HL-60 (cell line): ENCODE measurements around the gene SLC39A6.

Experiments
- DNase-seq, 2 experiments: peaks; one replicate each; pipeline ENCODE4 v3.0.0-alpha.2; 2010 to 2020; ENCODE audit warnings: low read depth in 1 of 2, low spot score in 1 of 2
- H3K27ac ChIP-seq: fragments of 250-450 bp; sonication (Bioruptor Pico); replicated peaks from 2 replicates; pipeline ENCODE4 v1.5.1; 2020; ENCODE audit warnings: mild to moderate bottlenecking, moderate library complexity
- H3K27me3 ChIP-seq: fragments of 250-450 bp; sonication (Bioruptor Pico); 2 replicates; pipeline ENCODE4 v1.5.1; 2021; ENCODE audit warnings: mild to moderate bottlenecking, moderate library complexity; ENCODE audit not compliant: insufficient read depth, poor library complexity, severe bottlenecking
- H3K4me3 ChIP-seq: replicated peaks from 2 replicates; pipeline ENCODE4 v1.5.1; 2011; ENCODE audit warnings: mild to moderate bottlenecking, control low read depth, low read length; ENCODE audit not compliant: insufficient read depth
- CTCF ChIP-seq: IDR thresholded peaks from one replicate; pipeline ENCODE4 v1.5.1; 2011; ENCODE audit warnings: low read length, control low read depth, inconsistent platforms; ENCODE audit not compliant: insufficient read depth
- GABPA ChIP-seq: IDR thresholded peaks from 2 replicates; pipeline ENCODE4 v1.6.1; 2012; ENCODE audit warnings: low read depth
- POLR2AphosphoS5 ChIP-seq: IDR thresholded peaks from 2 replicates; pipeline ENCODE4 v1.6.1; 2012; ENCODE audit warnings: low read depth
- SPI1 ChIP-seq: IDR thresholded peaks from 2 replicates; pipeline ENCODE4 v1.6.1; 2012; ENCODE audit warnings: low read depth, mild to moderate bottlenecking, borderline replicate concordance
- long read RNA-seq: library from polyadenylated mRNA; unstranded; transcript quantifications from one replicate; pipeline ENCODE4 v2.0.0, GENCODE V29; 2020
- TF ChIP-seq, protein P1 (sequence below): IDR thresholded peaks from 2 replicates; pipeline ENCODE4 v1.6.1; 2012; ENCODE audit warnings: low read depth; ENCODE audit not compliant: insufficient replicate concordance

The SLC39A6 gene, protein sequence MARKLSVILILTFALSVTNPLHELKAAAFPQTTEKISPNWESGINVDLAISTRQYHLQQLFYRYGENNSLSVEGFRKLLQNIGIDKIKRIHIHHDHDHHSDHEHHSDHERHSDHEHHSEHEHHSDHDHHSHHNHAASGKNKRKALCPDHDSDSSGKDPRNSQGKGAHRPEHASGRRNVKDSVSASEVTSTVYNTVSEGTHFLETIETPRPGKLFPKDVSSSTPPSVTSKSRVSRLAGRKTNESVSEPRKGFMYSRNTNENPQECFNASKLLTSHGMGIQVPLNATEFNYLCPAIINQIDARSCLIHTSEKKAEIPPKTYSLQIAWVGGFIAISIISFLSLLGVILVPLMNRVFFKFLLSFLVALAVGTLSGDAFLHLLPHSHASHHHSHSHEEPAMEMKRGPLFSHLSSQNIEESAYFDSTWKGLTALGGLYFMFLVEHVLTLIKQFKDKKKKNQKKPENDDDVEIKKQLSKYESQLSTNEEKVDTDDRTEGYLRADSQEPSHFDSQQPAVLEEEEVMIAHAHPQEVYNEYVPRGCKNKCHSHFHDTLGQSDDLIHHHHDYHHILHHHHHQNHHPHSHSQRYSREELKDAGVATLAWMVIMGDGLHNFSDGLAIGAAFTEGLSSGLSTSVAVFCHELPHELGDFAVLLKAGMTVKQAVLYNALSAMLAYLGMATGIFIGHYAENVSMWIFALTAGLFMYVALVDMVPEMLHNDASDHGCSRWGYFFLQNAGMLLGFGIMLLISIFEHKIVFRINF
- long read RNA-seq, transcript SLC39A6-204 (10 exons, 3,003 nt), result minor isoform, 34 of 347 reads
- long read RNA-seq, transcript SLC39A6-201 (10 exons, 3,543 nt), result major isoform, 197 of 347 reads
- long read RNA-seq, partial matches to known transcripts, result 64 of 347 reads
- long read RNA-seq, other reads (novel, unspliced or antisense), result 51 of 347 reads

- DNase-seq, result peak; percentile 97 to 98
- Histone ChIP-seq H3K27me3 (no peaks in the 10 kb centered on the region), H3K27ac (peak within 1 kb of the TSS; percentile 97), H3K4me3 (peak within 1 kb of the TSS; percentile 100)
- TF ChIP-seq POLR2AphosphoS5 (peak; percentile 93), CTCF (no peak), SPI1 (peak; percentile 94), GABPA (peak; percentile 87)
- TF ChIP-seq, protein P1, sequence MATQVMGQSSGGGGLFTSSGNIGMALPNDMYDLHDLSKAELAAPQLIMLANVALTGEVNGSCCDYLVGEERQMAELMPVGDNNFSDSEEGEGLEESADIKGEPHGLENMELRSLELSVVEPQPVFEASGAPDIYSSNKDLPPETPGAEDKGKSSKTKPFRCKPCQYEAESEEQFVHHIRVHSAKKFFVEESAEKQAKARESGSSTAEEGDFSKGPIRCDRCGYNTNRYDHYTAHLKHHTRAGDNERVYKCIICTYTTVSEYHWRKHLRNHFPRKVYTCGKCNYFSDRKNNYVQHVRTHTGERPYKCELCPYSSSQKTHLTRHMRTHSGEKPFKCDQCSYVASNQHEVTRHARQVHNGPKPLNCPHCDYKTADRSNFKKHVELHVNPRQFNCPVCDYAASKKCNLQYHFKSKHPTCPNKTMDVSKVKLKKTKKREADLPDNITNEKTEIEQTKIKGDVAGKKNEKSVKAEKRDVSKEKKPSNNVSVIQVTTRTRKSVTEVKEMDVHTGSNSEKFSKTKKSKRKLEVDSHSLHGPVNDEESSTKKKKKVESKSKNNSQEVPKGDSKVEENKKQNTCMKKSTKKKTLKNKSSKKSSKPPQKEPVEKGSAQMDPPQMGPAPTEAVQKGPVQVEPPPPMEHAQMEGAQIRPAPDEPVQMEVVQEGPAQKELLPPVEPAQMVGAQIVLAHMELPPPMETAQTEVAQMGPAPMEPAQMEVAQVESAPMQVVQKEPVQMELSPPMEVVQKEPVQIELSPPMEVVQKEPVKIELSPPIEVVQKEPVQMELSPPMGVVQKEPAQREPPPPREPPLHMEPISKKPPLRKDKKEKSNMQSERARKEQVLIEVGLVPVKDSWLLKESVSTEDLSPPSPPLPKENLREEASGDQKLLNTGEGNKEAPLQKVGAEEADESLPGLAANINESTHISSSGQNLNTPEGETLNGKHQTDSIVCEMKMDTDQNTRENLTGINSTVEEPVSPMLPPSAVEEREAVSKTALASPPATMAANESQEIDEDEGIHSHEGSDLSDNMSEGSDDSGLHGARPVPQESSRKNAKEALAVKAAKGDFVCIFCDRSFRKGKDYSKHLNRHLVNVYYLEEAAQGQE, result peak; percentile 24
Measured at GRCh38 chr18:36129300-36130038, at the start of gene SLC39A6, which contains the start of gene ELP2. SLC39A6 (minus strand) TSS chr18:36129340; CDS start chr18:36127007, 2,333 bp downstream. ELP2 (plus strand) TSS chr18:36129899; CDS start chr18:36129934, 35 bp downstream.

DNA sequence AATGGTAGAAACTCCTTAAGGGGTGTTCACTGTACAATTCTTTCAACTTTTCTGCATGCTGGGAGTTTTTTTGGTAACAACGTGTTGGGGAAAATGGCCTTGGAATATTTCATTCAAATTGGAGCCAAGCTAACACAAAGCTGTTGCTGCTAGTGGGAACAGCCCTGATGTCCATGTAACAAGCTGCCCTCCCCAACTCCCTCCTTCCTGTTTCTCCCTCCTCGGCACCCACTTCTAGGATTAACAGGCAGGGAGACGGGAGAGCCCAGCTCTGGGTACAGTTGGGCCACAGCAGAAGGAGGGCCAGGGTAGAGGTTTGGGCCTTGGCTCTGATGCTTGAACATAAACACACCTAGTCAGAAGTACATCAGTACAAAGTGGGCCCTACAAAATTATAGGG lies 48.8 kb upstream of the SLC39A6 start:
- no peak overlapping the region for H3K27ac ChIP-seq
- TF ChIP-seq, protein P1, result no peak
- TF ChIP-seq POLR2AphosphoS5, result peak; percentile 44; the same call in 1 of the 2 replicates
- DNase-seq, result no peak
- no peak overlapping the region for H3K4me3 ChIP-seq
- no peaks in the 10 kb centered on the region for H3K27me3 ChIP-seq

DNA sequence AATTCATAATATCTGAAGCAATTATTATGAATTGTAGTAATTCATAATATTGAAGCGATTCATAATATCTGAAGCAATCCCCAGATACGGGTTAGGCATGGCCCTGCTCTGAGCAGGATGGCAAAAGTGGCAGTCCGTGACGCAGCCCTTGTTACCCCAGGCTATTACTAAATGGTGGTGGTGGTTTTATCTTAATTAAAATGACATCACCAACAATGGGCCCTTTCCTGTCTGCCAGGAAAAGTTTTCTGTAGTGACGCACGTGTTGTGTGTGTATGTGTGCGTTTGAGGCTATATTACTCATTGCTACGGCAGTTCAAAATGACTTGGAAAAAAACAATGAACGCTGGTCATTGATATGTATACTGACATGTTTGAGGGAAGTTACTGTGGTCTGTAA lies 47.6 kb upstream of the SLC39A6 start:
- Histone ChIP-seq H3K27me3 (no peaks in the 10 kb centered on the region), H3K4me3 (no peak overlapping the region), H3K27ac (no peak overlapping the region)
- TF ChIP-seq SPI1, result no peak
- no peak for DNase-seq

DNA sequence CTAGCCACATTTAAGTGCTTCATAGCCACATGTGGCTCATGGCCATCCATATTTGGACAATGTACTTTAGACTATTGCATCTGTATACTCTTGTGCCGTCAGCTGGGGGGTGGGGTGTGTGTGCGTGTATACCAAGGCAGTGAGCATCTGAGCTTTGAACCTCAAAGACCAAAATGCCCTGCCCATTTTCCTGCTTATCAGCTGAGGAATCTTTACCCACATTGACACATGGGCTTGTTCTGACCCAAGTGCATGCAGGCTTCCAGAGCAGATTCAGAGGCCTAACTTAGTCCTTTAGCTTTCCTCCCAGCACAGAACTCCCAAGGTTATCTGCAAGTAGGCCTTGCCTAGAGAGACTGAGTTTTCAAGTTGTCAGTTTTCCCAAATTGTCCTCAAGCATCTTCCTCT lies 47.0 kb upstream of the SLC39A6 start:
- DNase-seq, result no peak
- Histone ChIP-seq H3K4me3 (no peak overlapping the region), H3K27me3 (no peaks in the 10 kb centered on the region), H3K27ac (no peak overlapping the region)
- TF ChIP-seq GABPA (no peak), POLR2AphosphoS5 (no peak), SPI1 (no peak), CTCF (no peak)
- TF ChIP-seq, protein P1, result no peak
